GM12878 (cell line): Measurements from ENCODE around the gene COL4A2. TPM values are rescaled to one million over a fixed set of nuclear protein-coding genes. Genes with fewer than 3 reads are reported as not detected.

Experiments used
- BCL11A ChIP-seq: IDR thresholded peaks from 2 replicates; pipeline ENCODE4 v1.6.1; 2011; ENCODE audit warnings: low read depth, low read length
- BRCA1 ChIP-seq: IDR thresholded peaks from 2 replicates; pipeline ENCODE4 v1.6.1; 2011; ENCODE audit warnings: low read depth, low read length, improper control_type of control experiment
- CEBPB ChIP-seq, 2 experiments: fragments of 150-350 bp in 1 of 2; IDR thresholded peaks; 2 replicates each; pipeline ENCODE4 v1.6.1; 2012 to 2014; ENCODE audit warnings: low read depth in 2 of 2, low read length in 2 of 2, borderline replicate concordance in 1 of 2, inconsistent platforms in 1 of 2
- CTCF ChIP-seq, 3 experiments: IDR thresholded peaks in 2 of 3; conservative IDR thresholded peaks in 1 of 3; 2 replicates each; pipeline ENCODE4 v1.5.1; 2011; ENCODE audit warnings: low read depth in 3 of 3, low read length in 3 of 3, mild to moderate bottlenecking in 3 of 3, control low read depth in 2 of 3, moderate library complexity in 2 of 3, inconsistent platforms in 1 of 3, mixed read lengths in 1 of 3; ENCODE audit not compliant: control insufficient read depth in 2 of 3, insufficient read depth in 1 of 3; ENCODE audit errors: extremely low read depth in 1 of 3
- GABPA ChIP-seq: IDR thresholded peaks from 2 replicates; pipeline ENCODE4 v1.6.1; 2014; ENCODE audit warnings: antibody characterized with exemption, low read depth, mild to moderate bottlenecking, inconsistent platforms
- GATAD2B ChIP-seq: fragments of 450-650 bp; conservative IDR thresholded peaks from 2 replicates; pipeline ENCODE4 v1.6.1; 2017; ENCODE audit warnings: low read depth, mild to moderate bottlenecking, moderate library complexity
- HCFC1 ChIP-seq: fragments of 150-350 bp; IDR thresholded peaks from 2 replicates; pipeline ENCODE4 v1.6.1; 2014; ENCODE audit warnings: low read length
- KAT2A ChIP-seq: conservative IDR thresholded peaks from 2 replicates; pipeline ENCODE4 v1.6.1; 2011; ENCODE audit warnings: low read depth, low read length; ENCODE audit not compliant: control insufficient read depth
- NR2C1 ChIP-seq: fragments of 450-650 bp; IDR thresholded peaks from 2 replicates; pipeline ENCODE4 v1.6.1; 2017; ENCODE audit warnings: antibody characterized with exemption, mild to moderate bottlenecking, moderate library complexity
- NR2F1 ChIP-seq: fragments of 450-650 bp; conservative IDR thresholded peaks from 2 replicates; pipeline ENCODE4 v1.6.1; 2017; ENCODE audit warnings: mild to moderate bottlenecking
- PBX3 ChIP-seq: IDR thresholded peaks from 2 replicates; pipeline ENCODE4 v1.6.1; 2011; ENCODE audit warnings: mild to moderate bottlenecking, low read depth, low read length, moderate library complexity; ENCODE audit not compliant: insufficient replicate concordance
- PKNOX1 ChIP-seq: fragments of 450-650 bp; IDR thresholded peaks from 2 replicates; pipeline ENCODE4 v1.6.1; 2016; ENCODE audit warnings: mild to moderate bottlenecking
- POU2F2 ChIP-seq: IDR thresholded peaks from 3 replicates; pipeline ENCODE4 v1.6.1; 2011; ENCODE audit warnings: low read depth, mild to moderate bottlenecking, low read length, borderline replicate concordance
- SMAD1 ChIP-seq: fragments of 450-650 bp; IDR thresholded peaks from 2 replicates; pipeline ENCODE4 v1.6.1; 2018; ENCODE audit warnings: mild to moderate bottlenecking, low read depth; ENCODE audit not compliant: partially characterized antibody
- SP1 ChIP-seq: IDR thresholded peaks from one replicate; pipeline ENCODE4 v1.6.1; 2011; ENCODE audit warnings: low read depth, low read length
- SREBF2 ChIP-seq: IDR thresholded peaks from 2 replicates; pipeline ENCODE4 v1.6.1; 2012; ENCODE audit warnings: mild to moderate bottlenecking, low read length
- STAT3 ChIP-seq: IDR thresholded peaks from 2 replicates; pipeline ENCODE4 v1.6.1; 2011; ENCODE audit warnings: low read depth, low read length, improper control_type of control experiment
- SUZ12 ChIP-seq: fragments of 200-600 bp; sonication (generic); IDR thresholded peaks from one replicate; pipeline ENCODE4 v1.6.1; 2018; ENCODE audit warnings: antibody characterized with exemption, mild to moderate bottlenecking; ENCODE audit not compliant: unreplicated experiment
- TCF3 ChIP-seq: IDR thresholded peaks from 2 replicates; pipeline ENCODE4 v1.6.1; 2012; ENCODE audit warnings: low read depth, mild to moderate bottlenecking, low read length, borderline replicate concordance; ENCODE audit not compliant: insufficient read depth
- WRNIP1 ChIP-seq: IDR thresholded peaks from 2 replicates; pipeline ENCODE4 v1.6.1; 2011; ENCODE audit warnings: low read depth, low read length, improper control_type of control experiment, borderline replicate concordance
- ZBTB40 ChIP-seq: fragments of 450-650 bp; IDR thresholded peaks from 2 replicates; pipeline ENCODE4 v1.6.1; 2016; ENCODE audit warnings: mild to moderate bottlenecking, moderate library complexity, borderline replicate concordance
- ZSCAN29 ChIP-seq: fragments of 450-650 bp; IDR thresholded peaks from 2 replicates; pipeline ENCODE4 v1.6.1; 2017; ENCODE audit warnings: mild to moderate bottlenecking, moderate library complexity
- polyA plus RNA-seq, 11 experiments: library from polyadenylated mRNA; depleted of rRNA in 4 of 11; unstranded in 6 of 11; stranded (reverse) in 5 of 11; fragments of >200 nt; fragmentation: Nextera tagmentation in 4 of 11; fragmentation: Illumina TruSeq in 1 of 11; extraction: Ambion mirVana in 4 of 11; extraction: Trizol in 1 of 11; gene quantifications; 1 replicate in 1 of 11; 2 replicates in 10 of 11; pipeline versions ENCODE4 v1.2.1 to v1.2.3, GENCODE V29; 2011 to 2016; ENCODE audit warnings: inconsistent platforms in 2 of 11, missing spikeins in 2 of 11, low read depth in 1 of 11
- total RNA-seq, 4 experiments: library from RNA; depleted of rRNA in 3 of 4; stranded (reverse); fragments of >200 nt in 3 of 4; fragmentation: Illumina TruSeq in 1 of 4; extraction: Trizol in 1 of 4; gene quantifications; 2 replicates each; pipeline versions ENCODE4 v1.2.1 to v1.2.3, GENCODE V29; 2013 to 2021

Gene COL4A2
- total and polyA plus RNA-seq, 10 of the 15 experiments (the other 5 are each of a cell fraction or from before 2014, with no cell fraction given) = 0.16 to 1.6 (median 0.62) TPM; not detected in 3

- TF ChIP-seq CTCF (IDR thresholded peaks at IDR 0.05 in 2 of 3, conservative IDR thresholded peaks at IDR 0.05 in 1 of 3; ENCODE audit: control insufficient read depth in 2 of 3, extremely low read depth in 1 of 3, insufficient read depth in 1 of 3, low read depth in 3 of 3, low read length in 3 of 3) (peak; percentile 89 to 94 (median 93)), STAT3 (no peak), ZBTB40 (no peak), SP1 (no peak), POU2F2 (0 out of 3 replicates have a peak, but pooled peaks have one; percentile 20), SUZ12 (no peak), TCF3 (no peak), NR2F1 (peak; percentile 44; the same call in 1 of the 2 replicates), NR2C1 (no peak), KAT2A (no peak), WRNIP1 (no peak), GATAD2B (no peak), SMAD1 (no peak), PBX3 (peak; percentile 53), GABPA (0 out of 2 replicates have a peak, but pooled peaks have one; percentile 17), BRCA1 (no peak), SREBF2 (no peak), PKNOX1 (peak; percentile 81), ZSCAN29 (no peak), CEBPB (IDR thresholded peaks at IDR 0.05; ENCODE audit: borderline replicate concordance in 1 of 2, low read depth in 2 of 2, low read length in 2 of 2) (no peak), BCL11A (no peak), HCFC1 (no peak)
These were observed 105.2 kb downstream of the COL4A2 start (continued) for GRCh38 chr13:110412132-110412914.
